Glutamatergic neuron (in vitro differentiated cells): ENCODE measurements around the gene SKI. TPM values are rescaled to one million over a fixed set of nuclear protein-coding genes. Genes with fewer than 3 reads are reported as not detected.
A peak's percentile ranks its signal among the peaks of the same experiment; 100 is the strongest.

ENCODE experiments used
- DNase-seq: peaks from one replicate; pipeline ENCODE4 v3.0.0; 2022
- H3K27ac Mint-ChIP-seq: one replicate; pipeline ENCODE4 v1.8.0; 2020; ENCODE audit warnings: mild to moderate bottlenecking, mixed read lengths, inconsistent platforms; ENCODE audit not compliant: unreplicated experiment
- H3K27me3 Mint-ChIP-seq: one replicate; pipeline ENCODE4 v1.8.0; 2020; ENCODE audit warnings: mild to moderate bottlenecking, moderate library complexity, mixed read lengths, inconsistent platforms; ENCODE audit not compliant: unreplicated experiment
- H3K36me3 Mint-ChIP-seq: one replicate; pipeline ENCODE4 v1.8.0; 2020; ENCODE audit warnings: mild to moderate bottlenecking, mixed read lengths, inconsistent platforms; ENCODE audit not compliant: unreplicated experiment
- H3K4me1 Mint-ChIP-seq: one replicate; pipeline ENCODE4 v1.8.0; 2020; ENCODE audit warnings: mild to moderate bottlenecking, low read depth, mixed read lengths, inconsistent platforms; ENCODE audit not compliant: unreplicated experiment
- H3K4me3 Mint-ChIP-seq: one replicate; pipeline ENCODE4 v1.8.0; 2020; ENCODE audit warnings: mild to moderate bottlenecking, mixed read lengths, inconsistent platforms; ENCODE audit not compliant: unreplicated experiment
- H3K9me3 Mint-ChIP-seq: one replicate; pipeline ENCODE4 v1.8.0; 2020; ENCODE audit warnings: mild to moderate bottlenecking, moderate library complexity, mixed read lengths, inconsistent platforms; ENCODE audit not compliant: unreplicated experiment
- CTCF ChIP-seq: fragments of 200-600 bp; sonication (generic); IDR thresholded peaks from one replicate; pipeline ENCODE4 v1.5.0; 2021; ENCODE audit not compliant: partially characterized antibody, unreplicated experiment
- total RNA-seq: library from RNA; stranded (reverse); fragmentation: NEBNext Ultra II Directional; extraction: Animal tissue kit (Norgen Biotek cat#: 25700); gene quantifications from one replicate; pipeline ENCODE4 v1.2.1, GENCODE V29; 2021; ENCODE audit not compliant: unreplicated experiment

Gene SKI
- total RNA-seq, 1 donor from 2014 or later: 143 TPM

GRCh38 chr1:2301607-2302291 lies 73.6 kb downstream of the SKI start:
- peaks cover 16% of the 10 kb centered on the region for H3K27me3 Mint-ChIP-seq
- H3K27ac Mint-ChIP-seq: peak overlapping the region; percentile 38

GRCh38 chr1:2302292-2302925 lies 74.3 kb downstream of the SKI start:
- no peak for TF ChIP-seq CTCF
- no peak for DNase-seq
- Mint-ChIP-seq H3K4me1 (peaks cover 11% of the 10 kb centered on the region), H3K36me3 (no peaks in the 10 kb centered on the region), H3K27me3 (peaks cover 17% of the 10 kb centered on the region), H3K9me3 (peaks cover 15% of the 10 kb centered on the region), H3K27ac (no peak overlapping the region), H3K4me3 (no peak overlapping the region)

More at GRCh38 chr1:2301607-2302291, 73.6 kb downstream of the SKI start:
- no peak for TF ChIP-seq CTCF
- Mint-ChIP-seq H3K4me3 (no peak overlapping the region), H3K4me1 (peaks cover 11% of the 10 kb centered on the region), H3K36me3 (no peaks in the 10 kb centered on the region), H3K9me3 (peaks cover 16% of the 10 kb centered on the region)
- DNase-seq: no peak

GRCh38 chr1:2303016-2303775 lies 75.1 kb downstream of the SKI start:
- Mint-ChIP-seq H3K36me3 (peaks cover 5% of the 10 kb centered on the region), H3K27me3 (peaks cover 17% of the 10 kb centered on the region), H3K27ac (peak overlapping the region; percentile 59), H3K9me3 (peaks cover 21% of the 10 kb centered on the region), H3K4me3 (no peak overlapping the region), H3K4me1 (peaks cover 12% of the 10 kb centered on the region)
- no peak for DNase-seq
- no peak for TF ChIP-seq CTCF

- H3K4me3 Mint-ChIP-seq: no peak overlapping the region
- no peak for DNase-seq
- peaks cover 5% of the 10 kb centered on the region for H3K36me3 Mint-ChIP-seq
- peaks cover 23% of the 10 kb centered on the region for H3K9me3 Mint-ChIP-seq
- H3K27ac Mint-ChIP-seq: no peak overlapping the region
- no peak for TF ChIP-seq CTCF
- H3K27me3 Mint-ChIP-seq: peaks cover 17% of the 10 kb centered on the region
- peaks cover 11% of the 10 kb centered on the region for H3K4me1 Mint-ChIP-seq
These were observed 75.7 kb downstream of the SKI start for GRCh38 chr1:2303781-2304180.
